K562 (cell line): ENCODE results near the gene DPP8. TPM values are rescaled to one million over a fixed set of nuclear protein-coding genes. Genes with fewer than 3 reads are reported as not detected.

ENCODE experiments used
- ATF1 ChIP-seq, 2 experiments: fragments of 450-650 bp in 1 of 2; IDR thresholded peaks; 2 replicates each; pipeline ENCODE4 v1.6.1; 2016; ENCODE audit warnings: missing compliant biosample characterization in 1 of 2, missing genetic modification characterization in 1 of 2
- CBX8 ChIP-seq: fragments of 200-600 bp; sonication (generic); IDR thresholded peaks from 2 replicates; pipeline ENCODE4 v1.6.1; 2012; ENCODE audit warnings: borderline replicate concordance, mixed run types, low read depth, mild to moderate bottlenecking, moderate library complexity, mixed read lengths, low read length, control low read depth, inconsistent platforms; ENCODE audit not compliant: poor library complexity, severe bottlenecking; ENCODE audit errors: extremely low read depth
- CCAR2 ChIP-seq: fragments of 200-400 bp; formaldehyde crosslinking; IDR thresholded peaks from 2 replicates; pipeline ENCODE4 v1.6.1; 2017; ENCODE audit warnings: mild to moderate bottlenecking, low read depth, low read length
- CREM ChIP-seq: IDR thresholded peaks from 2 replicates; pipeline ENCODE4 v1.6.1; 2014; ENCODE audit warnings: antibody characterized with exemption, low read depth
- CSDE1 ChIP-seq, 2 experiments: fragments of 450-650 bp; IDR thresholded peaks; 2 replicates each; pipeline ENCODE4 v1.6.1; 2016; ENCODE audit warnings: mild to moderate bottlenecking in 1 of 2
- CTCF ChIP-seq, 3 experiments: IDR thresholded peaks in 2 of 3; conservative IDR thresholded peaks in 1 of 3; 2 replicates each; pipeline ENCODE4 v1.5.1; 2011 to 2012; ENCODE audit warnings: low read length in 3 of 3, mild to moderate bottlenecking in 3 of 3, control low read depth in 2 of 3, improper control_type of control experiment in 1 of 3, inconsistent platforms in 1 of 3, low read depth in 1 of 3, mixed read lengths in 1 of 3, moderate library complexity in 1 of 3; ENCODE audit not compliant: insufficient read depth in 2 of 3
- DDX20 ChIP-seq: fragments of 450-650 bp; IDR thresholded peaks from 2 replicates; pipeline ENCODE4 v1.6.1; 2016; ENCODE audit warnings: missing genetic modification characterization, low read depth, mild to moderate bottlenecking, missing compliant biosample characterization, moderate library complexity
- E2F1 ChIP-seq: sonication (generic); formaldehyde crosslinking; IDR thresholded peaks from 2 replicates; pipeline ENCODE4 v1.8.1; 2023; ENCODE audit warnings: mild to moderate bottlenecking, missing genetic modification reagents, moderate library complexity
- ETV5 ChIP-seq: sonication (generic); formaldehyde crosslinking; IDR thresholded peaks from 2 replicates; pipeline ENCODE4 v1.4.0; 2020; ENCODE audit warnings: low read depth, mild to moderate bottlenecking, missing genetic modification reagents
- ETV6 ChIP-seq, 3 experiments: fragments of 150-350 bp in 1 of 3; sonication (generic) in 1 of 3; formaldehyde crosslinking in 1 of 3; IDR thresholded peaks; 2 replicates each; pipeline versions ENCODE4 v1.6.1 to v1.8.0; 2014 to 2022; ENCODE audit warnings: borderline replicate concordance in 2 of 3, low read depth in 2 of 3, antibody characterized with exemption in 1 of 3, low read length in 1 of 3, mild to moderate bottlenecking in 1 of 3, missing genetic modification reagents in 1 of 3
- HDAC8 ChIP-seq: fragments of 450-650 bp; IDR thresholded peaks from 2 replicates; pipeline ENCODE4 v1.6.1; 2016; ENCODE audit warnings: mild to moderate bottlenecking, missing genetic modification characterization, moderate library complexity, missing compliant biosample characterization
- HEY1 ChIP-seq: fragments of 250-450 bp; sonication (Bioruptor Pico); IDR thresholded peaks from 2 replicates; pipeline ENCODE4 v1.5.0; 2020; ENCODE audit warnings: mild to moderate bottlenecking, moderate library complexity, borderline replicate concordance
- KDM5B ChIP-seq: fragments of 200-600 bp; sonication (generic); IDR thresholded peaks from 2 replicates; pipeline ENCODE4 v1.6.1; 2012; ENCODE audit warnings: low read depth, mild to moderate bottlenecking, moderate library complexity, low read length, control low read depth, inconsistent platforms; ENCODE audit not compliant: insufficient replicate concordance
- MTF1 ChIP-seq: fragments of 250-450 bp; sonication (Bioruptor Pico); IDR thresholded peaks from 2 replicates; pipeline ENCODE4 v1.9.0; 2021; ENCODE audit warnings: moderate library complexity, mild to moderate bottlenecking, inconsistent platforms, borderline replicate concordance
- NEUROD1 ChIP-seq: fragments of 150-350 bp; IDR thresholded peaks from 2 replicates; pipeline ENCODE4 v1.6.1; 2014; ENCODE audit warnings: borderline replicate concordance, low read length, low read depth; ENCODE audit not compliant: partially characterized antibody
- RNF219 ChIP-seq: fragments of 250-450 bp; sonication (Bioruptor Pico); IDR thresholded peaks from 2 replicates; pipeline ENCODE4 v1.5.0; 2022; ENCODE audit warnings: mild to moderate bottlenecking
- SMC3 ChIP-seq: conservative IDR thresholded peaks from 2 replicates; pipeline ENCODE4 v1.6.1; 2011; ENCODE audit warnings: low read depth, low read length, improper control_type of control experiment; ENCODE audit not compliant: insufficient read depth
- ZNF146 ChIP-seq: IDR thresholded peaks from one replicate; pipeline ENCODE4 v1.6.1; 2018; ENCODE audit warnings: missing compliant biosample characterization; ENCODE audit not compliant: unreplicated experiment
- ZNF354B ChIP-seq: fragments of 250-450 bp; sonication (Bioruptor Pico); IDR thresholded peaks from 2 replicates; pipeline ENCODE4 v1.4.0; 2020
- ZNF589 ChIP-seq: fragments of 200-800 bp; sonication (Bioruptor generic); IDR thresholded peaks from 2 replicates; pipeline ENCODE4 v1.6.1; 2016; ENCODE audit warnings: low read depth, missing genetic modification characterization, missing compliant biosample characterization
- ZNF76 ChIP-seq: fragments of 250-450 bp; sonication (Bioruptor Pico); IDR thresholded peaks from 2 replicates; pipeline ENCODE4 v1.4.0; 2020; ENCODE audit warnings: mild to moderate bottlenecking, moderate library complexity, borderline replicate concordance
- polyA plus RNA-seq, 8 experiments: library from polyadenylated mRNA; depleted of rRNA in 4 of 8; stranded (reverse) in 5 of 8; unstranded in 3 of 8; fragments of >200 nt; fragmentation: Nextera tagmentation in 2 of 8; fragmentation: Illumina TruSeq in 1 of 8; extraction: Ambion mirVana in 2 of 8; extraction: Trizol in 1 of 8; gene quantifications; 2 replicates each; pipeline versions ENCODE4 v1.2.1 to v1.2.3, GENCODE V29; 2011 to 2014; ENCODE audit warnings: inconsistent platforms in 1 of 8, missing spikeins in 1 of 8
- total RNA-seq, 7 experiments: library from RNA; depleted of rRNA in 6 of 7; stranded (reverse); fragments of >200 nt in 6 of 7; fragmentation: Illumina TruSeq in 2 of 7; extraction: Trizol in 2 of 7; gene quantifications; 2 replicates each; pipeline versions ENCODE4 v1.2.1 to v1.2.3, GENCODE V29; 2011 to 2021; ENCODE audit warnings: low replicate concordance in 1 of 7

The DPP8 gene
- total and polyA plus RNA-seq, 9 of the 15 experiments (the other 6 are each of a cell fraction or from before 2014, with no cell fraction given), result 5.5 to 36.7 (median 20.7) TPM

GRCh38 chr15:65530318-65531111 is 13.0 kb upstream of the DPP8 start, which contains the start of gene HACD3 (continued):
- TF ChIP-seq CTCF (IDR thresholded peaks at IDR 0.05 in 2 of 3, conservative IDR thresholded peaks at IDR 0.05 in 1 of 3; ENCODE audit: insufficient read depth in 2 of 3, low read depth in 1 of 3, low read length in 3 of 3) (no peak), DDX20 (tag) (no peak), NEUROD1 (peak; percentile 28), HEY1 (CRISPR knock-in tag) (no peak), HDAC8 (tag) (0 out of 2 replicates have a peak, but pooled peaks have one; percentile 35), ETV5 (peak; percentile 83), ZNF146 (CRISPR knock-in tag) (no peak), ETV6 (IDR thresholded peaks at IDR 0.05; ENCODE audit: borderline replicate concordance in 1 of 2, low read depth in 2 of 2, low read length in 1 of 2) (no peak), ETV6 (CRISPR knock-in tag; IDR thresholded peaks at IDR 0.05; ENCODE audit: borderline replicate concordance) (no peak), ZNF354B (CRISPR knock-in tag) (no peak), CSDE1 (IDR thresholded peaks at IDR 0.05) (no peak; a peak in 1 of 4 replicates), E2F1 (peak; percentile 87), ATF1 (CRISPR knock-in tag; IDR thresholded peaks at IDR 0.05) (no peak), ATF1 (tag; IDR thresholded peaks at IDR 0.05) (peak; percentile 72), SMC3 (no peak), ZNF76 (CRISPR knock-in tag) (no peak), CBX8 (no peak), CREM (peak; percentile 28; the same call in 1 of the 2 replicates), MTF1 (CRISPR knock-in tag) (no peak), RNF219 (CRISPR knock-in tag) (no peak), KDM5B (peak; percentile 74), ZNF589 (CRISPR knock-in tag) (no peak), CCAR2 (no peak)
